ENCODE measurements around the gene SMARCE1.

SMARCE1 gene

DNA sequence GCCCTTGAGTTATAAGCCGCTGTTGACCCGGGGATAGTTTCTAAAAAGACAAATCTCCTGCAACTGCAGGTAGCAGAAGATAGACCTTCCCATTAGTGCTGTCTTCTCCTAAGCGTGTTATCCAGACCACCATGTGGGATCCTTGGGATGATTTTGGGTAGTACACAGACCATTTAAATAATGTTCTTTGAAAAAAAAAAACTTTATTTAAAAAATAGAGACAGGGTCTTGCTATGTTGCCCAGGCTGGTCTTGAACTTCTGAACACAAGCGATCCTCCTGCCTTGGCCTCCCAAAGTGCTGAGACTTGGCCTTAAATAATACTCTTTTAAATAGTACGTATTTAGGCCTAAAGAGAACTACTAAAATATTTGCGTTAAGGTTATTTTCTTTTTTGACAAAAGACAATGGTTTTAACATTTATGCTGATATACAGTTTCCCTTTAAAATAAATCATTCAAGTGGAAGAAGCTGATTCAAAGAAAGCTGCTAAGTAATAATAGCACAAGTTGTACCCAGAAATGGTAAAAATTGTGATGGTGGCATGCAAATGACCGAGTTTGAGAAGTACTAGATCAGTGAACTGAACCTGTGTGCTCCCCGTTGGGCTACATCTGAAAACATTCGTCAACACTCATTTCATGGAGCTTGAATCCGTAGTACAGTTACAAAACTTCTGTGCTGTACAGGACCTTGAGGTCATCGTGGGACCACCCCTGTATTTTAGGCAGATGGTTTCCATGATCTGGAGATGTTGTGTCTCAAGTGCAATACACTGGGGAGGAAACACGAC, 24.0 kb downstream of the SMARCE1 start:
- FAIRE-seq = peak; percentile 81
- TF ChIP-seq SPI1 (IDR thresholded peaks at IDR 0.05; ENCODE audit: low read depth, low read length) (no peak), POU2F2 (IDR thresholded peaks at IDR 0.05; ENCODE audit: low read depth, low read length) (peak; percentile 63; the same call in 1 of the 2 replicates), POLR2A (IDR thresholded peaks at IDR 0.05; ENCODE audit: low read depth, low read length) (peak; percentile 55)

DNA sequence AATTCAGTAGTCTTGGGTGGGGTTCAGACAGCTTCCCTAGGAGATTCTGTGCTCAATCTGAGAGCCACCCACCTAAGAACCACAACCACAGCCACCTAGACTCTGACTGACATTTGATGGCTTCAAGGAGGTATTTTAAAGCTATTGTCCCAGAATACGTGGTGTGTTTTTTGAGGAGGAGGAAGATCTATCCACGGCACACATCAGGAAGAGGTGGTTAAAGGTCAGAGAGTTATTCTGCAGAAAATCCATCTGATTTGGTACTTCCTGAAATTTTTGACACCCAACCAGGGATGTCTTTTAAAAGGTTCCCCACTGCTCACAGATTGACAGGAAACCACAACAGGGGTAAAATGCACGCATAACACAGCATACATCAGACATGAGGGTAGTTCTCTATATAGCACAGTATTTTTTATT, 25.1 kb downstream of the SMARCE1 start:
- DNase-seq (ENCODE audit: insufficient read length, low spot score) = no peak
- peak; percentile 38 for FAIRE-seq
- TF ChIP-seq TAF1 (IDR thresholded peaks at IDR 0.05; ENCODE audit: low read depth, low read length) = no peak
- no peak for TF ChIP-seq POLR2AphosphoS5 (IDR thresholded peaks at IDR 0.05; ENCODE audit: low read depth, low read length)
- TF ChIP-seq POU2F2 (IDR thresholded peaks at IDR 0.05; ENCODE audit: low read depth, low read length) = no peak
- no peak for TF ChIP-seq PAX5 (IDR thresholded peaks at IDR 0.05; ENCODE audit: insufficient read depth, low read length, severe bottlenecking)
- no peak for TF ChIP-seq POLR2A (IDR thresholded peaks at IDR 0.05; ENCODE audit: low read depth, low read length)

More for the DNA sequence above, 24.0 kb downstream of the SMARCE1 start:
- DNase-seq (ENCODE audit: insufficient read length, low spot score) = no peak

DNA sequence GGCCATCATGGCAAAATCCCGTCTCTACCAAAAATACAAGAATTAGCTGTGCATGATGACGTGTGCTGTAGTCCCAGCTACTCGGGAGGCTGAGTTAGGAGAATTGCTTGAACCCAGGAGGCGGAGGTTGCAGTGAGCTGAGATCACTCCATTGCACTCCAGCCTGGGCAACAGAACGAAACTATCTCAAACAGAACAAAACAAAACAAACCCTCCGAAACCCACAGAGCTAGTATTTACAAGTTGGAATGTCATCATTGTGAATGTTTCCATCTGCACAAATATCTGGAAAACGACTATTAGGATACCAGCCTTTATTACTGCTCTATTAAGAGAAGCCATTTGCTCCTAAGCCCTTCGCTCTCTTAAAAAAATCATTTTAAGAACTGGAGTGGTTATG, 26.0 kb downstream of the SMARCE1 start:
- FAIRE-seq = no peak

DNA sequence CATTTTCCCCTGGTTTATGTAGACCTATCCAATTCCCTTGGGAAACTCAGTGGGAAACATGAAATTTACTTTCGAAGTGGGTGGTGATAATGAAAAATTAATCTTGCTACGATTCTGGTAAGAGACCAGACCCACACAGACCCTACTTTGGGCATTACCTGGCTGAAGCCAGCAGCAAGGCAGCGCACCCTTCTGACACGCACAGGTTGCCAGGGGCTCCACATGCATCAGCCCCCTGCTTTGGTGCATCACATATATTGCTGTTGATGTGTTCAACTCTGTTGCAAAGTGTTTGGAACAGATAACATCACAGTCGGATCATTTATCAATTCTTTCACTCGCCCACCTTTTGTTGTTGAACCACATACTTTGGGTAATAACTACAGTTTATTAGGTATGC, 26.6 kb downstream of the SMARCE1 start:
- no peak for DNase-seq (ENCODE audit: insufficient read length, low spot score)
- FAIRE-seq = no peak
- TF ChIP-seq POU2F2 (IDR thresholded peaks at IDR 0.05; ENCODE audit: low read depth, low read length) (no peak), TAF1 (IDR thresholded peaks at IDR 0.05; ENCODE audit: low read depth, low read length) (no peak), POLR2A (IDR thresholded peaks at IDR 0.05; ENCODE audit: low read depth, low read length) (no peak), SPI1 (IDR thresholded peaks at IDR 0.05; ENCODE audit: low read depth, low read length) (no peak), POLR2AphosphoS5 (IDR thresholded peaks at IDR 0.05; ENCODE audit: low read depth, low read length) (no peak), PAX5 (IDR thresholded peaks at IDR 0.05; ENCODE audit: insufficient read depth, low read length, severe bottlenecking) (no peak)

More for the DNA sequence above, 26.0 kb downstream of the SMARCE1 start:
- no peak for DNase-seq (ENCODE audit: insufficient read length, low spot score)
- TF ChIP-seq TAF1 (IDR thresholded peaks at IDR 0.05; ENCODE audit: low read depth, low read length) = no peak
- no peak for TF ChIP-seq POLR2AphosphoS5 (IDR thresholded peaks at IDR 0.05; ENCODE audit: low read depth, low read length)
- TF ChIP-seq SPI1 (IDR thresholded peaks at IDR 0.05; ENCODE audit: low read depth, low read length) = no peak

DNA sequence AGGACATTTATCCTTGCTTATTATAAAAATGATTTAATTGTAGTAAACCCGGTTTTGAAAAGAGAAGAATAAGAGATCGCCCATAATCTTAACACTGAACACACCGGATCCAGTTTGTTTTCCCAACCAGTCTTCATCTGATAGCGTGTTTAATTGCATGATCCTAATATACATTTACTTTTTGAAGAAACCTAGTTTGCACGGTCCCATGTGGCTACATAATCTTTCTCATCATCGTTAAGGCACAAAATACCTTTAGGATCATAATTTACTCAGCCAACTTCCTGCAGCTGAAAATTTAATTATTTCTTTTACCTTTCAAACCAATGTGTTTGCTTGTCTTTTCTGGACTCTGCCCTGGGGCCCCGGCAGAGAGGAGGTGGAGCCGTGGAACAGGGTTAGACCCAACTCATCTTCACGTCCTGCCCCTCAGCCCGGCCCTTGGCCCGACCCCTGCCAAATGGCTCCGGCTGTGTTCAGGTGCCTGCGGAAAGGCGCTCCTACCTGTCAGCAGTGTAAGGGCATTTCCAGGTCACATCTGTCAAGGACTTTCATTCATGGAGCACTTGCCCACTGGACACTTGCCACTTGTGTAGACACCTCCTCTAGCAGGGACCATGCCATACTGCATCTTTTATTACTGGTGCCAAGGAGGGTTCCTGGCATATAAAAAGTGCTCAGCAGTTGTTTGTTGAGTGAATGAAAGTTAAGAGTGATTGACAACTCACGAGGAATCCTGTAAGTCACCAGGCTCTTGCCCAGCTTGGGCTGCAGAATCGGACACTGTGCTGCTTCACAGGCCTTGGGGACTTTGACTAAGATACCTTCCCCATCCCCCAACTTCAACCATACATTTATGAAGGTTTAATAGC, 28.6 kb downstream of the SMARCE1 start:
- TF ChIP-seq SPI1 (IDR thresholded peaks at IDR 0.05; ENCODE audit: low read depth, low read length) (no peak), POLR2AphosphoS5 (IDR thresholded peaks at IDR 0.05; ENCODE audit: low read depth, low read length) (no peak), POU2F2 (IDR thresholded peaks at IDR 0.05; ENCODE audit: low read depth, low read length) (no peak), POLR2A (IDR thresholded peaks at IDR 0.05; ENCODE audit: low read depth, low read length) (no peak), PAX5 (IDR thresholded peaks at IDR 0.05; ENCODE audit: insufficient read depth, low read length, severe bottlenecking) (no peak), TAF1 (IDR thresholded peaks at IDR 0.05; ENCODE audit: low read depth, low read length) (no peak)
- FAIRE-seq = no peak
- DNase-seq (ENCODE audit: insufficient read length, low spot score) = no peak

- TF ChIP-seq PAX5 (IDR thresholded peaks at IDR 0.05; ENCODE audit: insufficient read depth, low read length, severe bottlenecking) = no peak
- TF ChIP-seq SPI1 (IDR thresholded peaks at IDR 0.05; ENCODE audit: low read depth, low read length) = peak; percentile 48
- no peak for TF ChIP-seq POU2F2 (IDR thresholded peaks at IDR 0.05; ENCODE audit: low read depth, low read length)
- FAIRE-seq = no peak
- no peak for DNase-seq (ENCODE audit: insufficient read length, low spot score)
Measured at GRCh38 chr17:40617678-40618240, 29.9 kb downstream of the SMARCE1 start.

- FAIRE-seq = no peak
- no peak for DNase-seq (ENCODE audit: insufficient read length, low spot score)
- no peak for TF ChIP-seq TAF1 (IDR thresholded peaks at IDR 0.05; ENCODE audit: low read depth, low read length)
- TF ChIP-seq POLR2AphosphoS5 (IDR thresholded peaks at IDR 0.05; ENCODE audit: low read depth, low read length) = no peak
Measured at GRCh38 chr17:40616592-40616991, 31.0 kb downstream of the SMARCE1 start.

GRCh38 chr17:40615841-40616476, 31.7 kb downstream of the SMARCE1 start:
- DNase-seq (ENCODE audit: insufficient read length, low spot score) = no peak
- FAIRE-seq = no peak
- no peak for TF ChIP-seq POLR2AphosphoS5 (IDR thresholded peaks at IDR 0.05; ENCODE audit: low read depth, low read length)
- TF ChIP-seq SPI1 (IDR thresholded peaks at IDR 0.05; ENCODE audit: low read depth, low read length) = no peak
- no peak for TF ChIP-seq PAX5 (IDR thresholded peaks at IDR 0.05; ENCODE audit: insufficient read depth, low read length, severe bottlenecking)
- TF ChIP-seq POLR2A (IDR thresholded peaks at IDR 0.05; ENCODE audit: low read depth, low read length) = no peak
- no peak for TF ChIP-seq TAF1 (IDR thresholded peaks at IDR 0.05; ENCODE audit: low read depth, low read length)
- TF ChIP-seq POU2F2 (IDR thresholded peaks at IDR 0.05; ENCODE audit: low read depth, low read length) = no peak

DNA sequence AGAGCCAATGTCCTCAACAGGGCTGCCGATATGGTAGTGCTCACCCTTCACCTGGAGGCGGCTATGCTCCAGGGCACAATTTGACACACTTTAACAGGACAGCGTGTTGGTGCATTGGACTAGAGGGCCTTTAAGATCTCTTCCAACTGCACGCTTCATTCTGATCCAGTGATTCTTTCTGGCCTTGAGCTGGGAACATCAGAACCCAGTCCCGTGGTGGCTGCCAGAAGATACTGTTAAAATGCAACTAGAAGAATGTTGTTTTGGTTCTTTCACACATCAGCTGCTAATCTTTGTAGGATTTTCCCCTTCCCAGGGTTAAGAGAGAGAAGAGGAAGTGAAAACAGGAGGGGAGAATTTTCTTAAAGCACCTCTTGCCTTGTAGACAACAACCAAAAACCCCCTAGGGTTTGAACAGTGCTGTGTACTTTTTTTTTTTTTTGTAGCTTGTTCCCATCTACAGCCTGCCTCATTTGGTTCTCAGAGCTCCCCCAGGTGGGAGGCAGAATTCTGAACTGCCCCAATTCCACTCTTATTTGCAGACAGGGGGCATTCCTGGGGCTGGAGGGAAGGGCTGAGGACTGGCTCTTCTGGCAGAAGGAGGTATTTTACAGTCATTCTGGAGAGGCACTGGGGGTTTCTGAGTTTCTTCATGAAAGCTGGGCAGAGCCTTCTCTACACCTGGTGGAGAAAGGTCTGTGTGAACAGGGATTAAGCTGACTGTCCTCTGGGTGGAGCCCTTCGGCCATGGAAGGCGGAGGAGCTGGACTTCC, 32.4 kb downstream of the SMARCE1 start:
- DNase-seq (ENCODE audit: insufficient read length, low spot score) (no peak), FAIRE-seq (peak; percentile 91)
- TF ChIP-seq POLR2A (IDR thresholded peaks at IDR 0.05; ENCODE audit: low read depth, low read length) = no peak
- peak; percentile 99 for TF ChIP-seq SPI1 (IDR thresholded peaks at IDR 0.05; ENCODE audit: low read depth, low read length)
- TF ChIP-seq POU2F2 (IDR thresholded peaks at IDR 0.05; ENCODE audit: low read depth, low read length) = peak; percentile 52
- no peak for TF ChIP-seq PAX5 (IDR thresholded peaks at IDR 0.05; ENCODE audit: insufficient read depth, low read length, severe bottlenecking)
- peak; percentile 53; the same call in 1 of the 2 replicates for TF ChIP-seq TAF1 (IDR thresholded peaks at IDR 0.05; ENCODE audit: low read depth, low read length)
- TF ChIP-seq POLR2AphosphoS5 (IDR thresholded peaks at IDR 0.05; ENCODE audit: low read depth, low read length) = no peak

Measured in GM12891 (cell line).